ENCODE results near the gene KCNB1. TPM values are rescaled to one million over a fixed set of nuclear protein-coding genes. Genes with fewer than 3 reads are reported as not detected.

Gene KCNB1
- total and polyA plus RNA-seq, 2 experiments from 2014 or later = 0.06 to 0.10 TPM

DNA sequence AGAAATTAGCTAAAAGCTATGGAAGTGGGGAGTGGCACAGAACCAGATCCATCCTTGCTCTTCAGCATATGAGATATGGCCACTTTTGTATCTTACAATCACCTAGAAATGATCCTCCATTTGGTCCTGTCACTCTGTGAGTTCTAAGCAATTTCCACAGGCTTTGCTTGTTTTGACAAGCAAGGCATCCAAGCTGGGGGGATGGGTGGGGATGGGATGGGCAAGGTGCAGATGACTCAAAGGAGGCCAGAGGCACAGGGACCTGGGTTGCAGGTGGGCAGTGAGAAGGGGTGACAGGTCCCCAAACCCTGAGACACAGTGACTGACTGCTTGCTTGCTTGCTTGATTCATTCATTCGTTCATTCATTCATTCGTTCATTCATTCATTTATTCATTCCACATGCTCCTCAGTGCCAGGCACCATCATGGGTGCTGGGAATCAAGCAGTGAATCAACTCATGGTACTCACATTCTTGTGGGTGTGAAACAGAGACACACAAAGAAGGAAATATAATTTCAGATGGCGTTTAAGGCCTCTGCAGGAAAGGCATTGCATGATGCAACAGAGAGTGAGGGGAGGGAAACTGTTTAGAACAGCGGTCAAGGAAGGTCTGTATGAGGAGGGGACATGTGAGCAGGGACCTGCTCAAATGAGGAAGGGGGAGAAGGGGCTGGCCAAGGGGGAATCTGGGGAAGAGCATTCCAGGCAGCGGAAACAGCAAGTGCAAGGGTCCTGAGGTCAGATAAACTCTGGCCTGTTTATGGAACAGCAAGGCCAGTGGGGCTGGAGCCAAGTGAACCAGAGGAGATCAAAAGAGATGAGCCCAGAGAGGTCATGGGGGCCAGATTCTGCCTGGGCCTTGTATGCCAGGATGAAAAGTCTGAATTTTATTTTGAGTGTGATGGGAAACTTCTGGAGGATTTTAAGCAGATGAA, 3.4 kb downstream of the KCNB1 start:
- H3K36me3 ChIP-seq = no peaks in the 10 kb centered on the region
- DNase-seq (ENCODE audit: low read depth in 1 of 2, low spot score in 1 of 2) = no peak
- TF ChIP-seq, protein P1, sequence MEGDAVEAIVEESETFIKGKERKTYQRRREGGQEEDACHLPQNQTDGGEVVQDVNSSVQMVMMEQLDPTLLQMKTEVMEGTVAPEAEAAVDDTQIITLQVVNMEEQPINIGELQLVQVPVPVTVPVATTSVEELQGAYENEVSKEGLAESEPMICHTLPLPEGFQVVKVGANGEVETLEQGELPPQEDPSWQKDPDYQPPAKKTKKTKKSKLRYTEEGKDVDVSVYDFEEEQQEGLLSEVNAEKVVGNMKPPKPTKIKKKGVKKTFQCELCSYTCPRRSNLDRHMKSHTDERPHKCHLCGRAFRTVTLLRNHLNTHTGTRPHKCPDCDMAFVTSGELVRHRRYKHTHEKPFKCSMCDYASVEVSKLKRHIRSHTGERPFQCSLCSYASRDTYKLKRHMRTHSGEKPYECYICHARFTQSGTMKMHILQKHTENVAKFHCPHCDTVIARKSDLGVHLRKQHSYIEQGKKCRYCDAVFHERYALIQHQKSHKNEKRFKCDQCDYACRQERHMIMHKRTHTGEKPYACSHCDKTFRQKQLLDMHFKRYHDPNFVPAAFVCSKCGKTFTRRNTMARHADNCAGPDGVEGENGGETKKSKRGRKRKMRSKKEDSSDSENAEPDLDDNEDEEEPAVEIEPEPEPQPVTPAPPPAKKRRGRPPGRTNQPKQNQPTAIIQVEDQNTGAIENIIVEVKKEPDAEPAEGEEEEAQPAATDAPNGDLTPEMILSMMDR (IDR thresholded peaks at IDR 0.05; ENCODE audit: low read depth, low read length) = no peak
- H3K27ac ChIP-seq = no peak overlapping the region
- peaks cover 3% of the 10 kb centered on the region for H3K4me1 ChIP-seq (ENCODE audit: low read depth)
- peaks cover 12% of the 10 kb centered on the region for H3K27me3 ChIP-seq
- H3K9me3 ChIP-seq (ENCODE audit: low read depth) = no peaks in the 10 kb centered on the region
- H3K4me3 ChIP-seq = no peak overlapping the region

DNA sequence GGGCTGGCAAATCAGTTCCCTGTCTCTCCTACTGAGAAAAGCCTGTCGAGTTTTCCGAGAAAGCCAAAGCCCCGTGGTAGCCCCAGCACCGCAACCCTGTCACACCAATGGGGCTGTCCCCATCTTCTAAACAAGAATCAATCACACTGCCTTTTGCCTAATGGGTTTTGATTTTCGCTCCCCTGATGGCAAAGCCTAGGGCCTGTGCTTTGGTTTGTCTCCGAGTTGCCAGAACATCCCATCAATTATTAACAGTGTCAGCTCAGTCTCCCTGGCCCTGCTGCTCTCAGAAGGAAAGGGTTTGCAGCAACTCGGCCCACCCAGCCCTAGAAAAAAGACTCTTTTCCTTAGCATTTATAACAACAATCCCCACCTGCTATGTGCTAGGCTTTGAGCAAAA, 4.2 kb downstream of the KCNB1 start:
- no peak for DNase-seq (ENCODE audit: low read depth in 1 of 2, low spot score in 1 of 2)
- Histone ChIP-seq H3K36me3 (no peaks in the 10 kb centered on the region), H3K27me3 (peaks cover 6% of the 10 kb centered on the region), H3K4me3 (no peak overlapping the region), H3K4me1 (ENCODE audit: low read depth) (peaks cover 3% of the 10 kb centered on the region), H3K27ac (no peak overlapping the region), H3K9me3 (ENCODE audit: low read depth) (no peaks in the 10 kb centered on the region)
- TF ChIP-seq, protein P1 (IDR thresholded peaks at IDR 0.05; ENCODE audit: low read depth, low read length) = no peak

DNA sequence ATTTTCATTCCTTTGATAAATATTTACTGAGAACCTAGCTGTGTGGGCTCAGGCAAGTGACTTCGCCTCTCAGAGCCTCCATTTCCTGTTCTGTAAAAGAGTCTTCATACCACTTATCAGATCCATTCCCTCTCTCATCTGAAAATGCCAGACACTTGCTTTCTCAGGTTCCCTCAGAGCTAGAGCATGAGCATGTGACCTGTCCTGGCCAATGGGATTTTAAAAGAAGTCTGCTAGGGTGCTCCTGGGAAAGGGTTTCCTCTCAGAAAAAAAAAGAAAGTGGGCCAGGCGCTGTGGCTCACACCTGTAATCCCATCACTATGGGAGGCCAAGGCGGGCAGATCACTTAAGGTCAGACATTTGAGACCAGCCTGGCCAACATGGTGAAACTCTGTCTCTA, 5.3 kb downstream of the KCNB1 start:
- Histone ChIP-seq H3K9me3 (ENCODE audit: low read depth) (no peaks in the 10 kb centered on the region), H3K4me1 (ENCODE audit: low read depth) (no peaks in the 10 kb centered on the region), H3K4me3 (no peak overlapping the region), H3K36me3 (no peaks in the 10 kb centered on the region), H3K27me3 (no peaks in the 10 kb centered on the region), H3K27ac (no peak overlapping the region)
- no peak for DNase-seq (ENCODE audit: low read depth in 1 of 2, low spot score in 1 of 2)
- TF ChIP-seq, protein P1 (IDR thresholded peaks at IDR 0.05; ENCODE audit: low read depth, low read length) = no peak

DNA sequence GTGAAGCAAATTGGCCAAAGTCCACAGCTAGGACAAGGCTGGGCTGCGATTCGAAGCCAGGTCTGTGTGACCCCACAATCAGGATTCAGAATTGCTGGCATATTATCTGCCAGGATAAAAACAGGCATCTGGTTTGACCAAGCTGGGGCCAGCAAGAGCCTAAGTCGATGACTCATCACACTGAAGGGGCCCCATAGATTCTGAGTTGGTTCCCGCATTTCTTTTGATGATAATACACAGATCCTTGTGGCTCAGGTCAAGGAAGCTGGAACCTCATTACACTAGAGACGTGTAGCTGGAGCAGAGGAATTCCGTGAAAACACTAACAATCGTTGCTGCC, 6.5 kb downstream of the KCNB1 start:
- H3K27ac ChIP-seq = no peak overlapping the region
- no peak overlapping the region for H3K4me3 ChIP-seq
- H3K27me3 ChIP-seq = no peaks in the 10 kb centered on the region
- peak in 1 of 2 donors; percentile 18 for DNase-seq (ENCODE audit: low read depth in 1 of 2, low spot score in 1 of 2)
- H3K4me1 ChIP-seq (ENCODE audit: low read depth) = no peaks in the 10 kb centered on the region
- H3K36me3 ChIP-seq = no peaks in the 10 kb centered on the region
- H3K9me3 ChIP-seq (ENCODE audit: low read depth) = no peaks in the 10 kb centered on the region
- TF ChIP-seq, protein P1 (IDR thresholded peaks at IDR 0.05; ENCODE audit: low read depth, low read length) = no peak

DNA sequence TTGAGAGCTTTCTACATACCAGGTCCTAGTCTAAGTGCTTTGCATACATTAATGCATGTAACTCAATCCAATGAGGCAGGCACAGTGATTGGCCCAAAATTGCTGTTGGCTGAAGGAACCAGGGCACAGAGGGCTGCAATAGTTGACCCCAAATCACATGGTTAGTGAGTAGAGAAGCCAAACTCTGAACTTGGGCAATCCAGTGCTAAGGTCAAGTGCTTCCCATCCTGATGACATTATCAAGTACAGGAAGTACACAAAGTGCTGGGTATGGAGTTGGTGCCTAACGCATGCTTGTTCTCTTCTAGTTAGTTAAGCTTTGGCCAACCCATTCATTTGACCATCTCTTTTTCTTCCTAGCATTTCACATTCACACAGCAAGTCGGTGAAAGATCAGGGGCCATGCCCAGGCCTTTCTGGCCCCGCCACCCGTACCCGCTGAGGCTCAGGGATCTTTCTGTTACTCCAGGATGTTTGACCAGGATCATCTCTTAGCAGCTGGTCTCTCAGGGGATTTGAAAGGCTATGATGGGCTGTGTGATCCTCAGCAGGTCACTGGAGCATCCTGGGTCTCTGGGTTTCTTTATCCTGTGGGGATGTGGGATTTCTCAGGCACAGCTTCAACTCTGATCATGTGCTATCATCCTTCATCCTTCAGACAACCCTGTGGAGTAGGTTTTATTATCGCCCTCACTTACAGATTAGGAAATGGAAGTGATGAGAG, 7.0 kb downstream of the KCNB1 start:
- Histone ChIP-seq H3K9me3 (ENCODE audit: low read depth) (no peaks in the 10 kb centered on the region), H3K4me3 (no peak overlapping the region), H3K4me1 (ENCODE audit: low read depth) (no peaks in the 10 kb centered on the region), H3K27me3 (no peaks in the 10 kb centered on the region), H3K27ac (no peak overlapping the region), H3K36me3 (no peaks in the 10 kb centered on the region)
- TF ChIP-seq, protein P1 (IDR thresholded peaks at IDR 0.05; ENCODE audit: low read depth, low read length) = no peak
- no peak for DNase-seq (ENCODE audit: low read depth in 1 of 2, low spot score in 1 of 2)

Measured in cardiac muscle cell (in vitro differentiated cells and primary cell).